RCC 7860 (cell line): Measurements from ENCODE around the gene CERT1.
"Not testable (repeated sequence)": the region's sequence is repeated elsewhere in the genome, so short reads cannot be mapped to it uniquely, and the experiment has no call there.

Experiments used
- DNase-seq: peaks from one replicate; pipeline ENCODE4 v3.0.0-alpha.2; 2015; ENCODE audit warnings: low spot score
- FAIRE-seq: peaks from 2 replicates; lab custom pipeline; 2012; peaks lifted over from hg19 to GRCh38; lab: Jason Lieb, UNC

The CERT1 gene

GRCh38 chr5:75511435-75512382, at the start of gene CERT1, which contains the start of gene POLK:
Gene CERT1 (minus strand): TSS chr5:75511629. CDS start chr5:75511207, 422 bp downstream.
Gene POLK (plus strand): TSS chr5:75511891.
- peak; percentile 82 for DNase-seq
- peak; percentile 69 for FAIRE-seq

- not testable (repeated sequence) for FAIRE-seq, DNase-seq
These were observed 49.2 kb upstream of the CERT1 start for GRCh38 chr5:75560655-75561054.

GRCh38 chr5:75558981-75559632, 47.7 kb upstream of the CERT1 start:
- FAIRE-seq (no peak), DNase-seq (no peak)

- DNase-seq (no peak), FAIRE-seq (no peak)
These were observed 46.8 kb upstream of the CERT1 start for GRCh38 chr5:75558221-75558620.

GRCh38 chr5:75553358-75553757, 41.9 kb upstream of the CERT1 start:
- FAIRE-seq (no peak), DNase-seq (no peak)

- FAIRE-seq, result no peak
- no peak for DNase-seq
These were observed 41.3 kb upstream of the CERT1 start for GRCh38 chr5:75552764-75553163.

- FAIRE-seq (no peak), DNase-seq (no peak)
These were observed 40.0 kb upstream of the CERT1 start for GRCh38 chr5:75551471-75551870.

- FAIRE-seq (no peak), DNase-seq (no peak)
These were observed 39.2 kb upstream of the CERT1 start for GRCh38 chr5:75550597-75550996.

- no peak for FAIRE-seq
- no peak for DNase-seq
These were observed 36.4 kb upstream of the CERT1 start for GRCh38 chr5:75547812-75548211.

GRCh38 chr5:75546830-75547229, 35.4 kb upstream of the CERT1 start:
- DNase-seq (no peak), FAIRE-seq (no peak)

GRCh38 chr5:75545131-75545530, 33.7 kb upstream of the CERT1 start:
- FAIRE-seq (no peak), DNase-seq (no peak)

GRCh38 chr5:75538211-75538610, 26.8 kb upstream of the CERT1 start:
- no peak for FAIRE-seq
- DNase-seq, result no peak

GRCh38 chr5:75536694-75537360, 25.4 kb upstream of the CERT1 start:
- DNase-seq (no peak), FAIRE-seq (no peak)

- FAIRE-seq, result no peak
These were observed 24.7 kb upstream of the CERT1 start for GRCh38 chr5:75536147-75536546.

GRCh38 chr5:75534734-75535133, 23.3 kb upstream of the CERT1 start:
- DNase-seq, result no peak
- no peak for FAIRE-seq

More at GRCh38 chr5:75536147-75536546, 24.7 kb upstream of the CERT1 start:
- DNase-seq, result no peak

GRCh38 chr5:75533716-75534115, 22.3 kb upstream of the CERT1 start:
- not testable (repeated sequence) for FAIRE-seq

GRCh38 chr5:75532190-75532589, 20.8 kb upstream of the CERT1 start:
- FAIRE-seq (no peak), DNase-seq (no peak)

More at GRCh38 chr5:75533716-75534115, 22.3 kb upstream of the CERT1 start:
- DNase-seq, result not testable (repeated sequence)

- FAIRE-seq, result no peak
- no peak for DNase-seq
These were observed 17.8 kb upstream of the CERT1 start for GRCh38 chr5:75529185-75529584.

GRCh38 chr5:75526070-75526469, 14.6 kb upstream of the CERT1 start:
- FAIRE-seq (no peak), DNase-seq (no peak)

GRCh38 chr5:75525344-75525743, 13.9 kb upstream of the CERT1 start:
- DNase-seq (no peak), FAIRE-seq (no peak)

- FAIRE-seq, result no peak
- DNase-seq, result no peak
These were observed 13.2 kb upstream of the CERT1 start for GRCh38 chr5:75524591-75524990.
